CD4-positive, alpha-beta T cell treated with Interleukin-17A for 4 hours (primary cell): ENCODE results near the gene TIMP3.
A peak's percentile ranks its signal among the peaks of the same experiment; 100 is the strongest.

Experiments
- DNase-seq: peaks from one replicate; pipeline ENCODE4 v3.0.0-alpha.2; 2020; ENCODE audit warnings: mixed read lengths

Gene TIMP3

DNA sequence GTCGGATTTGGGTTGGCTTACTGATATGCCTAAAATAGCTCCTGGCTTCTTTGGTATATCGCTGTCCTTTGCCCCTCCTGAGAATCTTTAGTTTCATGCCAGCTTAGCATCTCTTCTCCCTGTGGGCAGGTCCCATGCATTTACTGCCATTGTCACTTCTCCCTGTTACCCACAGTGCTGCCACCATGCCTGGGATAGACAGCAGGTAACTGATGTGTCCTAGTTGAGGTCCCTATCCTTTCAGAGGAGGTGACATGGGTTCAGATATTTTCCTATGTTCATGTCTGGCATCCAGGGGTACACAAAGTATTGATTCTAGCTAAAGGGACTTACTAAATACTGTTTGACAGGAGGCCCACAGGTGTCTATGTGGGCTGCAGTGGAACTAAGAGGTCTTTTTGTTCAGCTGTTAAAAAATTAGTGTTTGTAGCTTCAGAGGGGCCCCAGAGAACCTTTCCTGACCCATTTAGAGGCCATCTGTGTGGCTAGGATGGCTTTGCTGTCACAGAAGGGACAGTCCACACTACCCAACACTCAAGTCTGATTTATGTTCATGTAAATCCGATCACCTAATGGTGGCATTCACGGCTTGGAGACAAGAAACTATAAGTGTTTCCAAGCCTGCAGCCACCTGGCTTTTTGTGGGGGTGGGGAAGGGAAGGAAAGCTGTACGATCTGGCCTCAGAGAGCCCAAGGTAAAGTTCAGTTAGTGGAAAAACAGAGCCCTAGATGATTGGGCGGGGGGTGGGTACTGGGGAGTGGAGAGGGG, 8.5 kb downstream of the TIMP3 start:
- DNase-seq = no peak

DNA sequence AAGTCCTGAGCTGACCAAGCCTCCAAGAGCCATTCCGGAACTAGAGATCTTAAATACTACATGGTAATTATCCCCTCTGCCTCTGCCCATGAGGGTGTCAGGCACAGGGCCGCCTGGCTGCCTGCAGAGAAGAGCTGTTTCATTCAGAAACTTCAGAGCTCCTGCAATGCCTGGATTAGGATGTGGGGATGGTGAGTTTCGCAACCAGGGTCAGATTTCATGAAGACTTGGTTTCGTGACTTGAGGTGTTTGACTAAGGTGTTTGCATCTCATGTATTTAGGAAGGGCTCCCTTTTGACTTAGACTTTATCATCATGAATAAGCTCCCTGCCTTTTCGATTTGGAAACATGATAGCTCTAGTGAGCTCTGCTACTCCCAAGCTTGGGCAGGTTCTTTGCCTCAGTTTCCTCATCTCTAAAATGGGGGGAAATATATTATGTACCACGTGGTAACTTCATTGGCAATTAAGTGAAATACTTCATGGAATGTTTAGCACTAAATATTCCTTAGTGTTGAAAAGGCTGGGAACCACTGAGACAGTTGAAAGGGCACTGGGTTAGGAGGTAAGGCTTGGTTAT, 9.1 kb downstream of the TIMP3 start:
- no peak for DNase-seq

- DNase-seq = no peak
Observed at GRCh38 chr22:32811788-32812545, 10.5 kb downstream of the TIMP3 start.

DNA sequence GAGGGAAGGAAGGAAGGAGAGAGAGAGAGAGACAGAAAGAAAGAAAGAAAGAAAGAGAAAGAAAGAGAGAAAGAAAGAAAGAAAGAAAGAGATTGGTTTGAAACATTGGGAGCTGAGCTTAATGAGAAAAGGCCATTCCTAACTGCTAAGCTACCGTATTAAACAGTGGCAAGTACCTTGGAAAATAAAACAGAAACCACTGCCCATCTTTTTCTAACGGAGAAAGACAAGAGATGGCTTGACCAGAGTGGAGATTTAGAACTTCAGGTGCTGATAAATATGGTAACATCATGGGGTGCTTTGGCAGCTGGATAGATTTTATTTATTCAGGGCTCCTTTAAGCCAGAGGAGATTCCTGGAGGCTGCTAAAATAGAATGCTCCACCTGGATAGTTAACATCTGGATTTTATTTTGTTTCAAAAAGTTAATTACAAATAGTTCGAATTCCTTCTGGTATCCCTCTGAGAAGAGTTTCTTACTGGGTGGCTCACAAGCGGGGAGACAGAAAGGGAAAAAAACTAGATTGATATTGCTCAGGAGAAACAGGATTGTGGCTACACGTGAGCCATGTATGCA, 12.9 kb downstream of the TIMP3 start:
- no peak for DNase-seq

GRCh38 chr22:32815059-32815458, 13.6 kb downstream of the TIMP3 start:
- DNase-seq = no peak

- DNase-seq = no peak
Observed at GRCh38 chr22:32815943-32816342, 14.4 kb downstream of the TIMP3 start.

GRCh38 chr22:32817137-32817730, 15.7 kb downstream of the TIMP3 start:
- no peak for DNase-seq

DNA sequence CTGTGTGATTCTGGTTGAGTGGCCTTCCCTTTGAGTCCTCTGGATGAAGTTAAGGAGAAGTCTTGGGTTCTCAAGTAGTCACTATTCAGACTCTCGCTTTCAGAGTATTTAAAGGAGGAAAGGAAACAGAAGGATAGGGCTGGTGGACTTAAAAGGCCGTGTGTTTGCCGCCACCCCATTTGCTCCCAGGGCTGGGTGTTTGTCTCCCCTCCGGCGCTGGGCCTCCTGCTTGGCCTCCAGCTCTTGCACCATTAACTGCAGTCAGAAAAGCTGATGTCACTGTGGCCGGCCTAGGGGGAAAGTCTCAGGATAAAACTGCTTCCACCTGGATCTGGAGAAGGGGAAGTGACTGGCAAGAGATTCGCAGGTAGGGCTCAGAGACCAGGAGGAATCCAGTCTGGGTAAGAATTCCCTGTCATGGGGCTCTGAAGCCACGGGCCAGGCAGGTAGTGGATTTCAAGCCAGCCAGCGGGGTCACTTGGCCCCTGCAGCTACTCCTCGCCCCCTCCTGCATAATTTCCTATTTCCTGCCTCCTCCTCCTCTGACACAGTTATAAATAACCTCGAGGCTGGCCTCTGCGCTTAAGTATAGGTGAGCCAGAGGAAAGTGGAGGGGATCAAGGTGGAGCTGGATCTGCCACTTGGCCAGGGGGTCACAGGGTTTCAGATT, 17.1 kb downstream of the TIMP3 start:
- no peak for DNase-seq

GRCh38 chr22:32819120-32819519, 17.6 kb downstream of the TIMP3 start:
- DNase-seq = no peak

DNA sequence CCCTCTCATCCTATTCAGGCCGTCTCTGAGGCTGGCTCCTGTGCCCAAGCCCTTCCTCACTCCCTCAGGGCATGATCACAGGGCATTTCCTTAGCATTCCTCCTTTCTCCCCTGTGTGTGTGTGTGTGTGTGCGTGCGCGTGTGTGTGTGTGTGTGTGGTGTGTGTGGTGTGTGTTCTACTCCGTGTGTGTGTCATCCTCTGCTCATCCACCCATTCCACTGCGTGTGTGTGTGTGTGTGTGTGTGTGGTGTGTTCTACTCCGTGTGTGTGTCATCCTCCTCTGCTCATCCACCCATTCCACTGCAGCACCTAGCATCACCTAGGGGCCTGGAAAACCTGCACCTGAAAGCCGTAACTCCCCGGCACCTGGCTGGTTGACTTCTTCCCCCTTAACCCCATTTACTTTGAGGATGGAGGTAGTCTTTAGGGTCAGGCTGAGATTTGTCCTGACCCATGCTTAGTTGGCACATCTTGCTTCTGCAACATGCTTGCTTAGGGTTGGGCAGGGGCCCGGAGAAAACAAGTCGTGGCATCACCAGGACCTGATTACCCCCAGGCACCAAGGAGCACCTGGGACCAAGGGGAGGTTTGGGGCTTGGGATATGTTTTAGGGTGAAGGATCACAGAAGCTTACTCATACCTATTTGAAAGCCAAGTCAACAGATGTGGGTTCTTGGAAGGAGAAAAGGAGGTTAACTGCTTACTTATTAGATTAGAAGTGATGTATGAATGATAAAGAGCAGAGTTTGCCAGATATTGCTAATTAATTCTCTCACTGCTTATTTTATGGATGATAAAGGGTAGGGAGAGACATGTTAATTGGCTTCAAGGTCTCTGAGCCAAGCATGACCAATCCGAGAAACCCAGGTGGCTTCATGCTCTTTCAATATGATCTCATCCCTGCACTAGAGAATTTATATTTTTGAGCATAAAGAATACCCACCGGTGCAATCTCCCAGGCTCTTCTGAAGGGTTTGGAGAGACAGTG, 18.9 kb downstream of the TIMP3 start:
- no peak for DNase-seq

- no peak for DNase-seq
Observed at GRCh38 chr22:32822179-32822877, 20.8 kb downstream of the TIMP3 start.

GRCh38 chr22:32823024-32823730, 21.7 kb downstream of the TIMP3 start:
- DNase-seq = peak; percentile 18

GRCh38 chr22:32824531-32825312, 23.2 kb downstream of the TIMP3 start:
- DNase-seq = no peak

DNA sequence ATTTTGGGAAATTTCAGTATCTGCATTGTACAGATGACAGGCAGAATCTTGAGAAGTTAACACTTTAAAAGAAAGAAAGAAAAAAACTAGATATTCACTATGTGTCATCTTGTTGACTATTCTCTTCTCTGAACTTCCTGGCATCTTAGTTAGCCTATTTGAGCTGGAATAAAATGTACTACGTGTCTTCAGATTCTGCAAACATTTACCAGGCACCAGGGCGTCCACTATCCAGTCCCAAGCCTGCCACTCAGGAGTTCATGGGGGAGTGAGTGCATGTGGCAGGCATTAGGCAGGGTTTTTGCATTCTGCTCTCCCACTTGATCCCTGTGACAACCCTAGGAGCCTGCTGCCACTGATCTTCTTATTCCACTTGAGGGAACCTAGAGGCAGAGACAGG, 25.0 kb downstream of the TIMP3 start:
- DNase-seq = no peak

GRCh38 chr22:32827049-32827602, 25.6 kb downstream of the TIMP3 start:
- no peak for DNase-seq

- DNase-seq = no peak
Observed at GRCh38 chr22:32828150-32828549, 26.6 kb downstream of the TIMP3 start.

- DNase-seq = no peak
Observed at GRCh38 chr22:32828561-32828960, 27.1 kb downstream of the TIMP3 start.

GRCh38 chr22:32829451-32829851, 27.9 kb downstream of the TIMP3 start:
- no peak for DNase-seq

- no peak for DNase-seq
Observed at GRCh38 chr22:32830473-32830872, 29.0 kb downstream of the TIMP3 start.
